Right kidney (tissue), 1 donor: ENCODE results near the gene NDUFS7.
A peak's percentile ranks its signal among the peaks of the same experiment; 100 is the strongest.

Source experiments
- DNase-seq: peaks from one replicate; pipeline ENCODE4 v3.0.0-alpha.2; 2016

NDUFS7 gene

GRCh38 chr19:1362387-1363257, 21.1 kb upstream of the NDUFS7 start:
- no peak for DNase-seq

- DNase-seq, result no peak
These were observed 20.1 kb upstream of the NDUFS7 start for GRCh38 chr19:1363599-1363998.

- no peak for DNase-seq
These were observed 19.5 kb upstream of the NDUFS7 start for GRCh38 chr19:1364070-1364704.

GRCh38 chr19:1365319-1366269, 18.1 kb upstream of the NDUFS7 start:
- no peak for DNase-seq

- DNase-seq, result no peak
These were observed 17.4 kb upstream of the NDUFS7 start for GRCh38 chr19:1366296-1366695.

GRCh38 chr19:1366899-1367870, 16.5 kb upstream of the NDUFS7 start:
- DNase-seq, result no peak

GRCh38 chr19:1369214-1369805, 14.4 kb upstream of the NDUFS7 start:
- no peak for DNase-seq

GRCh38 chr19:1370579-1371361, 12.9 kb upstream of the NDUFS7 start:
- DNase-seq, result peak; percentile 70

- DNase-seq, result no peak
These were observed 10.6 kb upstream of the NDUFS7 start for GRCh38 chr19:1373042-1373533.

GRCh38 chr19:1373534-1374249, 10.0 kb upstream of the NDUFS7 start:
- no peak for DNase-seq

- no peak for DNase-seq
These were observed 9.5 kb upstream of the NDUFS7 start for GRCh38 chr19:1374250-1374577.

- DNase-seq, result no peak
These were observed 7.3 kb upstream of the NDUFS7 start for GRCh38 chr19:1376415-1376805.

- no peak for DNase-seq
These were observed 6.3 kb upstream of the NDUFS7 start for GRCh38 chr19:1377176-1377964.

- DNase-seq, result no peak
These were observed 5.5 kb upstream of the NDUFS7 start for GRCh38 chr19:1377965-1378785.

GRCh38 chr19:1379126-1379905, 4.4 kb upstream of the NDUFS7 start:
- DNase-seq, result no peak

GRCh38 chr19:1379961-1380489, 3.7 kb upstream of the NDUFS7 start:
- no peak for DNase-seq

- DNase-seq, result no peak
These were observed 1.5 kb upstream of the NDUFS7 start for GRCh38 chr19:1382250-1382649.
